WTC11 (cell line): ENCODE results near the gene PBX3. TPM values are rescaled to one million over a fixed set of nuclear protein-coding genes. Genes with fewer than 3 reads are reported as not detected.

Experiments
- ATAC-seq: fragments of 200-7000 bp; cut with Tn5 transposase; 2 replicates; pipeline ENCODE4 v1.10.0; 2021; ENCODE audit warnings: mild to moderate bottlenecking, moderate library complexity
- CTCF ChIA-PET: fragments of 300-600 bp; sonication (Branson Sonifier 250); formaldehyde crosslinking; loops from one replicate; lab custom pipeline; 2021; ENCODE audit warnings: antibody characterized with exemption; lab: Charles Lee
- POLR2A ChIA-PET: fragments of 350-600 bp; sonication (Branson Sonifier 250); formaldehyde crosslinking; loops from one replicate; lab custom pipeline; 2021; ENCODE audit warnings: antibody characterized with exemption; lab: Charles Lee
- DNase-seq: peaks from one replicate; pipeline ENCODE4 v3.0.0; 2021; ENCODE audit warnings: low spot score
- H3K27ac Mint-ChIP-seq: 2 replicates; pipeline ENCODE4 v1.8.0; 2021; ENCODE audit warnings: mixed read lengths
- H3K27me3 Mint-ChIP-seq: 2 replicates; pipeline ENCODE4 v1.8.0; 2021; ENCODE audit warnings: low read depth, mild to moderate bottlenecking, moderate library complexity, mixed read lengths
- H3K36me3 Mint-ChIP-seq: 2 replicates; pipeline ENCODE4 v1.8.0; 2021; ENCODE audit warnings: mixed read lengths
- H3K4me1 Mint-ChIP-seq: 2 replicates; pipeline ENCODE4 v1.8.0; 2022; ENCODE audit warnings: mixed read lengths
- H3K4me3 Mint-ChIP-seq: 2 replicates; pipeline ENCODE4 v1.8.0; 2021; ENCODE audit warnings: mild to moderate bottlenecking, moderate library complexity, mixed read lengths
- H3K9me3 Mint-ChIP-seq: 2 replicates; pipeline ENCODE4 v1.8.0; 2021; ENCODE audit warnings: mixed read lengths
- AFF4 ChIP-seq: sonication (generic); formaldehyde crosslinking; IDR thresholded peaks from 2 replicates; pipeline ENCODE4 v1.8.1; 2023; ENCODE audit warnings: mild to moderate bottlenecking, missing genetic modification reagents, borderline replicate concordance
- CBFB ChIP-seq: sonication (generic); formaldehyde crosslinking; IDR thresholded peaks from 2 replicates; pipeline ENCODE4 v1.8.1; 2022; ENCODE audit warnings: mild to moderate bottlenecking, low read depth, missing genetic modification reagents
- CREM ChIP-seq: sonication (generic); formaldehyde crosslinking; IDR thresholded peaks from 2 replicates; pipeline ENCODE4 v1.8.1; 2022; ENCODE audit warnings: mild to moderate bottlenecking, missing genetic modification reagents, moderate library complexity
- E2F5 ChIP-seq: sonication (generic); formaldehyde crosslinking; IDR thresholded peaks from 2 replicates; pipeline ENCODE4 v1.8.1; 2022; ENCODE audit warnings: mild to moderate bottlenecking, moderate library complexity, missing genetic modification reagents
- EMX1 ChIP-seq: fragments of 250-450 bp; sonication (Bioruptor Pico); IDR thresholded peaks from 2 replicates; pipeline ENCODE4 v1.8.0; 2021; ENCODE audit warnings: mild to moderate bottlenecking
- ERG ChIP-seq: fragments of 250-450 bp; sonication (Bioruptor Pico); IDR thresholded peaks from 2 replicates; pipeline ENCODE4 v1.8.0; 2021; ENCODE audit warnings: mild to moderate bottlenecking
- ESRRA ChIP-seq: sonication (generic); formaldehyde crosslinking; IDR thresholded peaks from 2 replicates; pipeline ENCODE4 v1.8.1; 2022; ENCODE audit warnings: mild to moderate bottlenecking, missing genetic modification reagents, borderline replicate concordance
- FOXK1 ChIP-seq: sonication (generic); formaldehyde crosslinking; IDR thresholded peaks from 2 replicates; pipeline ENCODE4 v1.8.0; 2022; ENCODE audit warnings: mild to moderate bottlenecking, moderate library complexity, missing genetic modification reagents
- GABPB1 ChIP-seq: sonication (generic); formaldehyde crosslinking; IDR thresholded peaks from 2 replicates; pipeline ENCODE4 v1.8.1; 2023; ENCODE audit warnings: mild to moderate bottlenecking, missing genetic modification reagents
- JAZF1 ChIP-seq: fragments of 250-450 bp; sonication (Bioruptor Pico); IDR thresholded peaks from 2 replicates; pipeline ENCODE4 v1.9.0; 2021; ENCODE audit warnings: moderate library complexity, mild to moderate bottlenecking, inconsistent platforms
- KAT7 ChIP-seq: sonication (generic); formaldehyde crosslinking; IDR thresholded peaks from 2 replicates; pipeline ENCODE4 v1.8.1; 2023; ENCODE audit warnings: missing genetic modification reagents, mild to moderate bottlenecking, borderline replicate concordance
- NR2C2 ChIP-seq: sonication (generic); formaldehyde crosslinking; IDR thresholded peaks from 2 replicates; pipeline ENCODE4 v1.8.0; 2022; ENCODE audit warnings: mild to moderate bottlenecking, missing genetic modification reagents
- RORB ChIP-seq: fragments of 250-450 bp; sonication (Bioruptor Pico); IDR thresholded peaks from 2 replicates; pipeline ENCODE4 v1.9.0; 2021; ENCODE audit warnings: mild to moderate bottlenecking
- SOX15 ChIP-seq: fragments of 250-450 bp; sonication (Bioruptor Pico); IDR thresholded peaks from 2 replicates; pipeline ENCODE4 v1.9.0; 2021; ENCODE audit warnings: mild to moderate bottlenecking
- TCF7 ChIP-seq: sonication (generic); formaldehyde crosslinking; IDR thresholded peaks from 2 replicates; pipeline ENCODE4 v1.8.0; 2022; ENCODE audit warnings: mild to moderate bottlenecking, low read depth, missing genetic modification reagents, moderate library complexity
- USF2 ChIP-seq: sonication (generic); formaldehyde crosslinking; IDR thresholded peaks from 2 replicates; pipeline ENCODE4 v1.8.1; 2023; ENCODE audit warnings: mild to moderate bottlenecking, missing genetic modification reagents, moderate library complexity
- ZBTB43 ChIP-seq: sonication (generic); formaldehyde crosslinking; IDR thresholded peaks from 2 replicates; pipeline ENCODE4 v1.8.1; 2023; ENCODE audit warnings: mild to moderate bottlenecking, missing genetic modification reagents
- ZNF219 ChIP-seq: sonication (generic); formaldehyde crosslinking; IDR thresholded peaks from 2 replicates; pipeline ENCODE4 v1.8.0; 2023; ENCODE audit warnings: missing genetic modification reagents, mild to moderate bottlenecking, borderline replicate concordance
- ZNF281 ChIP-seq: sonication (generic); formaldehyde crosslinking; IDR thresholded peaks from 2 replicates; pipeline ENCODE4 v1.8.0; 2023; ENCODE audit warnings: mild to moderate bottlenecking, missing genetic modification reagents
- ZNF423 ChIP-seq: fragments of 250-450 bp; sonication (Bioruptor Pico); IDR thresholded peaks from 2 replicates; pipeline ENCODE4 v2.1.2; 2022; ENCODE audit warnings: mild to moderate bottlenecking, moderate library complexity
- ZNF532 ChIP-seq: fragments of 250-450 bp; sonication (Bioruptor Pico); IDR thresholded peaks from 2 replicates; pipeline ENCODE4 v1.9.0; 2021; ENCODE audit warnings: mild to moderate bottlenecking, borderline replicate concordance
- ZNF671 ChIP-seq: fragments of 250-450 bp; sonication (Bioruptor Pico); IDR thresholded peaks from 2 replicates; pipeline ENCODE4 v1.8.0; 2021; ENCODE audit warnings: mild to moderate bottlenecking
- total RNA-seq: library from RNA; stranded (reverse); gene quantifications from 3 replicates; pipeline ENCODE4 v1.2.3, GENCODE V29; 2021

The PBX3 gene
- total RNA-seq, 1 experiment from 2014 or later, result 48.5 TPM

- no peak for TF ChIP-seq ZNF532 (CRISPR knock-in tag)
- no peak for TF ChIP-seq GABPB1 (CRISPR knock-in tag)
- TF ChIP-seq FOXK1 (CRISPR knock-in tag), result no peak
- TF ChIP-seq, all 79 proteins: peak for 0
Measured at GRCh38 chr9:125885405-125886034, 138.3 kb downstream of the PBX3 start (continued).

- peaks cover 80% of the 10 kb centered on the region for H3K4me1 Mint-ChIP-seq
- H3K4me3 Mint-ChIP-seq, result no peak overlapping the region
- no peak for ATAC-seq
- no peaks in the 10 kb centered on the region for H3K9me3 Mint-ChIP-seq
- no peak for TF ChIP-seq AFF4 (CRISPR knock-in tag)
- no peak for TF ChIP-seq NR2C2 (CRISPR knock-in tag)
- no peak for TF ChIP-seq CREM (CRISPR knock-in tag)
- TF ChIP-seq FOXK1 (CRISPR knock-in tag), result no peak
- TF ChIP-seq ZNF219 (CRISPR knock-in tag), result no peak
- TF ChIP-seq ESRRA, result no peak
- TF ChIP-seq ZNF671 (CRISPR knock-in tag), result no peak
- TF ChIP-seq ERG, result no peak
- TF ChIP-seq SOX15 (CRISPR knock-in tag), result no peak
- no peak for TF ChIP-seq ZNF423 (CRISPR knock-in tag)
- no peak for TF ChIP-seq RORB (CRISPR knock-in tag)
- no peak for TF ChIP-seq EMX1
- no peak for TF ChIP-seq KAT7 (CRISPR knock-in tag)
- TF ChIP-seq TCF7, result no peak
- no peak for TF ChIP-seq JAZF1 (CRISPR knock-in tag)
- no peak for TF ChIP-seq ZNF281 (CRISPR knock-in tag)
- no peak for TF ChIP-seq USF2 (CRISPR knock-in tag)
- TF ChIP-seq E2F5 (CRISPR knock-in tag), result no peak
- TF ChIP-seq CBFB (CRISPR knock-in tag), result no peak
- TF ChIP-seq ZBTB43 (CRISPR knock-in tag), result no peak
- H3K36me3 Mint-ChIP-seq, result no peaks in the 10 kb centered on the region
- ChIA-PET POLR2A (no interaction called here), CTCF (no interaction called here)
- H3K27me3 Mint-ChIP-seq, result no peaks in the 10 kb centered on the region; the same call in 1 of the 2 replicates
- DNase-seq, result no peak
- peak overlapping the region; percentile 73 for H3K27ac Mint-ChIP-seq
Measured at GRCh38 chr9:125886365-125886764, 139.2 kb downstream of the PBX3 start.
